ENCODE measurements around the gene TSPEAR.

DNA sequence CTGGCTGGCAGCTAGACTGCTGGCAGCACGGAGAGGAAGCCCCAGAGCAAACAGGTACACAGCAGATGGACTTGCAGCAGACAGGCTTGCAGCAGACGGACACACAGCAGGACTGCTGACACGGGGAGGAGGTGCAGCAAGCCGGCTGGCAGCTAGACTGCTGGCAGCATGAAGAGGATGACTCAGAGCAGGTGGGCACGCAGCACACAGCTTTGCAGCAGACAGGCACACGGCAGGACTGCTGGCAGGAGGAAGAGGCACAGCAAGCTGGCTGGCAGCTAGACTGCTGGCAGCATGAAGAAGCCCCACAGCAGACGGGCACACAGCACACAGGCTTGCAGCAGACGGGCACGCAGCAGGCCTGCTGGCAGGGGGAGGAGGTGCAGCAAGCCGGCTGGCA, 160.6 kb downstream of the TSPEAR start:
- TF ChIP-seq, protein P1, sequence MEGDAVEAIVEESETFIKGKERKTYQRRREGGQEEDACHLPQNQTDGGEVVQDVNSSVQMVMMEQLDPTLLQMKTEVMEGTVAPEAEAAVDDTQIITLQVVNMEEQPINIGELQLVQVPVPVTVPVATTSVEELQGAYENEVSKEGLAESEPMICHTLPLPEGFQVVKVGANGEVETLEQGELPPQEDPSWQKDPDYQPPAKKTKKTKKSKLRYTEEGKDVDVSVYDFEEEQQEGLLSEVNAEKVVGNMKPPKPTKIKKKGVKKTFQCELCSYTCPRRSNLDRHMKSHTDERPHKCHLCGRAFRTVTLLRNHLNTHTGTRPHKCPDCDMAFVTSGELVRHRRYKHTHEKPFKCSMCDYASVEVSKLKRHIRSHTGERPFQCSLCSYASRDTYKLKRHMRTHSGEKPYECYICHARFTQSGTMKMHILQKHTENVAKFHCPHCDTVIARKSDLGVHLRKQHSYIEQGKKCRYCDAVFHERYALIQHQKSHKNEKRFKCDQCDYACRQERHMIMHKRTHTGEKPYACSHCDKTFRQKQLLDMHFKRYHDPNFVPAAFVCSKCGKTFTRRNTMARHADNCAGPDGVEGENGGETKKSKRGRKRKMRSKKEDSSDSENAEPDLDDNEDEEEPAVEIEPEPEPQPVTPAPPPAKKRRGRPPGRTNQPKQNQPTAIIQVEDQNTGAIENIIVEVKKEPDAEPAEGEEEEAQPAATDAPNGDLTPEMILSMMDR (IDR thresholded peaks at IDR 0.05) = no peak
- TF ChIP-seq POLR2A (IDR thresholded peaks at IDR 0.05) = no peak
